OCI-LY1 (cell line): ENCODE results near the gene GPR15.

ENCODE experiments used
- H2AFZ ChIP-seq: fragments of 200-600 bp; sonication (generic), shearing (Covaris generic); 2 replicates; pipeline ENCODE4 v1.6.0; 2014; ENCODE audit warnings: antibody characterized with exemption, mild to moderate bottlenecking, low read length
- H3F3A ChIP-seq: fragments of 200-600 bp; sonication (generic), shearing (Covaris generic); 2 replicates; pipeline ENCODE4 v1.6.0; 2014; ENCODE audit warnings: mild to moderate bottlenecking, antibody characterized with exemption, low read length, moderate library complexity; ENCODE audit not compliant: insufficient read depth
- H3K27ac ChIP-seq: fragments of 200-600 bp; sonication (generic); 2 replicates; pipeline ENCODE4 v1.5.1; 2014; ENCODE audit warnings: low read length, mixed run types, mild to moderate bottlenecking, low read depth; ENCODE audit not compliant: poor library complexity, severe bottlenecking
- H3K27me3 ChIP-seq: fragments of 200-600 bp; sonication (generic); 2 replicates; pipeline ENCODE4 v1.6.0; 2014; ENCODE audit warnings: antibody characterized with exemption, mild to moderate bottlenecking, low read length, moderate library complexity; ENCODE audit not compliant: insufficient read depth
- H3K36me3 ChIP-seq: fragments of 200-600 bp; sonication (generic); 2 replicates; pipeline ENCODE4 v1.6.1; 2014; ENCODE audit warnings: mild to moderate bottlenecking, antibody characterized with exemption, low read length, moderate library complexity, mixed read lengths; ENCODE audit not compliant: insufficient read depth
- H3K4me1 ChIP-seq: fragments of 200-600 bp; sonication (generic); 2 replicates; pipeline ENCODE4 v1.5.1; 2014; ENCODE audit warnings: mild to moderate bottlenecking, low read length, moderate library complexity; ENCODE audit not compliant: insufficient read depth, severe bottlenecking
- H3K4me2 ChIP-seq: fragments of 200-600 bp; sonication (generic), shearing (Covaris generic); 2 replicates; pipeline ENCODE4 v1.6.1; 2014; ENCODE audit warnings: low read length
- H3K4me3 ChIP-seq: fragments of 200-600 bp; sonication (generic); 2 replicates; pipeline ENCODE4 v1.5.1; 2014; ENCODE audit warnings: low read length, low read depth, mild to moderate bottlenecking, mixed read lengths; ENCODE audit not compliant: poor library complexity, severe bottlenecking
- H3K79me2 ChIP-seq: fragments of 200-600 bp; shearing (Covaris generic); 2 replicates; pipeline ENCODE4 v1.6.1; 2016; ENCODE audit warnings: mixed run types, low read length, mixed read lengths; ENCODE audit not compliant: insufficient read depth
- H3K9ac ChIP-seq: fragments of 200-600 bp; sonication (generic), shearing (Covaris generic); 2 replicates; pipeline ENCODE4 v1.6.1; 2014; ENCODE audit warnings: mild to moderate bottlenecking, low read length, mixed read lengths
- H3K9me2 ChIP-seq: fragments of 200-600 bp; sonication (generic), shearing (Covaris generic); 2 replicates; pipeline ENCODE4 v1.6.1; 2014; ENCODE audit warnings: low read depth, mild to moderate bottlenecking, low read length, mixed read lengths
- H3K9me3 ChIP-seq: fragments of 200-600 bp; shearing (Covaris generic); 2 replicates; pipeline ENCODE4 v1.6.1; 2014; ENCODE audit warnings: low read length, mixed read lengths
- H4K20me1 ChIP-seq: fragments of 200-600 bp; sonication (generic), shearing (Covaris generic); 2 replicates; pipeline ENCODE4 v1.6.0; 2016; ENCODE audit warnings: mild to moderate bottlenecking, low read length; ENCODE audit not compliant: insufficient read depth
- EZH2 ChIP-seq: fragments of 200-600 bp; sonication (generic), shearing (Covaris generic); IDR thresholded peaks from 2 replicates; pipeline ENCODE4 v1.8.0; 2017; ENCODE audit warnings: borderline replicate concordance, mixed run types, mild to moderate bottlenecking, antibody characterized with exemption, low read length, moderate library complexity, mixed read lengths
- TF ChIP-seq, protein P1 (sequence below): fragments of 200-600 bp; sonication (generic), shearing (Covaris generic); IDR thresholded peaks from 2 replicates; pipeline ENCODE4 v1.5.1; 2017; ENCODE audit warnings: mild to moderate bottlenecking, antibody characterized with exemption, low read length, moderate library complexity, mixed read lengths

The GPR15 gene

GRCh38 chr3:98536456-98537017 is 4.8 kb downstream of the GPR15 start:
- no peaks in the 10 kb centered on the region for H3F3A ChIP-seq
- H4K20me1 ChIP-seq = no peaks in the 10 kb centered on the region
- peak overlapping the region; percentile 26 for H3K4me3 ChIP-seq
- H3K36me3 ChIP-seq = no peaks in the 10 kb centered on the region
- H2AFZ ChIP-seq = 0 out of 2 replicates have a peak overlapping the region, but pooled peaks have one; percentile 51
- H3K79me2 ChIP-seq = no peaks in the 10 kb centered on the region
- H3K27me3 ChIP-seq = no peaks in the 10 kb centered on the region
- H3K4me1 ChIP-seq = peaks cover 38% of the 10 kb centered on the region
- H3K4me2 ChIP-seq = peak overlapping the region; percentile 52
- no peaks in the 10 kb centered on the region for H3K9me3 ChIP-seq
- H3K27ac ChIP-seq = peak overlapping the region; percentile 72
- peak overlapping the region; percentile 14; the same call in 1 of the 2 replicates for H3K9ac ChIP-seq
- H3K9me2 ChIP-seq = no peaks in the 10 kb centered on the region
- TF ChIP-seq, protein P1, sequence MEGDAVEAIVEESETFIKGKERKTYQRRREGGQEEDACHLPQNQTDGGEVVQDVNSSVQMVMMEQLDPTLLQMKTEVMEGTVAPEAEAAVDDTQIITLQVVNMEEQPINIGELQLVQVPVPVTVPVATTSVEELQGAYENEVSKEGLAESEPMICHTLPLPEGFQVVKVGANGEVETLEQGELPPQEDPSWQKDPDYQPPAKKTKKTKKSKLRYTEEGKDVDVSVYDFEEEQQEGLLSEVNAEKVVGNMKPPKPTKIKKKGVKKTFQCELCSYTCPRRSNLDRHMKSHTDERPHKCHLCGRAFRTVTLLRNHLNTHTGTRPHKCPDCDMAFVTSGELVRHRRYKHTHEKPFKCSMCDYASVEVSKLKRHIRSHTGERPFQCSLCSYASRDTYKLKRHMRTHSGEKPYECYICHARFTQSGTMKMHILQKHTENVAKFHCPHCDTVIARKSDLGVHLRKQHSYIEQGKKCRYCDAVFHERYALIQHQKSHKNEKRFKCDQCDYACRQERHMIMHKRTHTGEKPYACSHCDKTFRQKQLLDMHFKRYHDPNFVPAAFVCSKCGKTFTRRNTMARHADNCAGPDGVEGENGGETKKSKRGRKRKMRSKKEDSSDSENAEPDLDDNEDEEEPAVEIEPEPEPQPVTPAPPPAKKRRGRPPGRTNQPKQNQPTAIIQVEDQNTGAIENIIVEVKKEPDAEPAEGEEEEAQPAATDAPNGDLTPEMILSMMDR = no peak
- no peak for TF ChIP-seq EZH2

DNA sequence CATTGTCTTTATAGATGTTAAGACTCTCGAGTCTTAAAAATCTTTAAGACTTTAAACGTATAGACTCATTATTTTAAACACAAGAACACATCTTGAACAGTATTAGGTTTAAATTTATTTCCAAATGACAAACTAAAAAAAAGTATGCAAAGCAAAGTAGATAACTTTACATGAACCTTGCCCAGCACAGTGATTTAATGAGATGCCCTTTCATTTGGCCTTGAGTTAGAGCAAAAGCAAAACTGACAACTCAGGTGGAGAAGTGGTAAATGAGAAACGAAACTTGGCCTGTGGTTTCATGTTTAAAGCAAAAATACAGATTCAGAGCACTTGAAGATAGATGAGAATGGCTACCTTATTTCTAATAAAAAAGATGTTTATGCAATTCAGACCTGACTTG is 8.6 kb downstream of the GPR15 start:
- H3K79me2 ChIP-seq = no peaks in the 10 kb centered on the region
- H3K36me3 ChIP-seq = no peaks in the 10 kb centered on the region
- H3K4me2 ChIP-seq = peak overlapping the region; percentile 47; the same call in 1 of the 2 replicates
- peak overlapping the region; percentile 73 for H3K27ac ChIP-seq
- no peaks in the 10 kb centered on the region for H3F3A ChIP-seq
- no peak for TF ChIP-seq EZH2
- H3K9me3 ChIP-seq = no peaks in the 10 kb centered on the region
- no peaks in the 10 kb centered on the region for H3K27me3 ChIP-seq
- no peak overlapping the region for H3K4me3 ChIP-seq
- H2AFZ ChIP-seq = no peak overlapping the region
- no peaks in the 10 kb centered on the region for H4K20me1 ChIP-seq
- H3K4me1 ChIP-seq = peaks cover 26% of the 10 kb centered on the region
- H3K9me2 ChIP-seq = no peaks in the 10 kb centered on the region
- no peak overlapping the region for H3K9ac ChIP-seq

DNA sequence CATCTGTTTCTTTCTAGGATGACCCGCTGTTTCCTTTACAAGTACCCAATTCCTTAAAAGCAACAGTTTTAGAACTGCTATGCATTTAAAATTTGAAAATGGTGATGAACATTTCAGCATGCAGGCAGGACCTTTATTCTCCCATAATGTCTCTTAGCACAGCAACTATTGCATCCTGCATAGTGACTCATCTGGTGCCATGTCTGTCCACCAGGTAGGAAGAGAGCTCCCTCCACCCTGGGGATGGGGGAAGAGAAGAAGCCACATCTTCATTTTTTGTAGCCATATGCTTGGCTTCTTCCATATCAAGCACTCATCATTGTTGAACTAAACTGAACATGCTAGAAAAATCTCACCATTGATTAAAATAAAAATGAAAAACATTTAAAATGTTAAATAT is 9.9 kb downstream of the GPR15 start:
- Histone ChIP-seq H3F3A (no peaks in the 10 kb centered on the region), H3K4me3 (no peak overlapping the region), H3K79me2 (no peaks in the 10 kb centered on the region), H3K9me2 (no peaks in the 10 kb centered on the region), H3K9me3 (no peaks in the 10 kb centered on the region), H3K4me1 (peaks cover 24% of the 10 kb centered on the region), H2AFZ (no peak overlapping the region), H3K4me2 (no peak overlapping the region), H3K36me3 (no peaks in the 10 kb centered on the region), H4K20me1 (no peaks in the 10 kb centered on the region), H3K9ac (no peak overlapping the region), H3K27me3 (no peaks in the 10 kb centered on the region), H3K27ac (no peak overlapping the region)
- TF ChIP-seq, protein P1 = no peak
- no peak for TF ChIP-seq EZH2

DNA sequence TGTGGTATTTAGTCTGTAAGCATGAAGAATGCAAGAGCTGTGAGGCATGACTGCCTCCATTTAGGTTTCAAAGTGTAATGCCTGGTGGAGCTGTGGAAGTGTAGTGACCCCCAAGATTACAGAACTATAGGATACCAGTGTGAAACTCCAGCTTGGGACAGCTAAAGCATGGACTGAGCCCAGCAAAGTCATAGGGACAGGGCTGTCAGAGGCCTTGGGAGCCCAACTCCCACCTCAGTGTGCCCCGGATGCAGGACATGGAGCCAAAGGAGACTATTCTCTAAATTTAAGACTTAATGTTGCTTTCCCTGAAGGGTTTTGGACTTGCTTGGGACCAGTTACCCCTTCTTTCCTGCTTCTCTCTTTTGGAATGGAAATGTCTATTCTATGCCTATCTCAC is 10.8 kb downstream of the GPR15 start:
- no peaks in the 10 kb centered on the region for H3K79me2 ChIP-seq
- H3K9me3 ChIP-seq = no peaks in the 10 kb centered on the region
- H3K4me1 ChIP-seq = peaks cover 16% of the 10 kb centered on the region
- H3K9me2 ChIP-seq = no peaks in the 10 kb centered on the region
- no peaks in the 10 kb centered on the region for H4K20me1 ChIP-seq
- no peaks in the 10 kb centered on the region for H3F3A ChIP-seq
- H3K27ac ChIP-seq = no peak overlapping the region
- TF ChIP-seq EZH2 = no peak
- TF ChIP-seq, protein P1 = no peak
- no peaks in the 10 kb centered on the region for H3K36me3 ChIP-seq
- no peak overlapping the region for H2AFZ ChIP-seq
- no peak overlapping the region for H3K4me3 ChIP-seq
- no peaks in the 10 kb centered on the region for H3K27me3 ChIP-seq
- H3K9ac ChIP-seq = no peak overlapping the region
- H3K4me2 ChIP-seq = no peak overlapping the region
